GM23338 (cell line): ENCODE results near the gene PHF24.

Experiments
- EZH2 ChIP-seq: fragments of 200-600 bp; sonication (generic); IDR thresholded peaks from one replicate; pipeline ENCODE4 v1.8.0; 2017; ENCODE audit warnings: antibody characterized with exemption, mild to moderate bottlenecking, low read depth; ENCODE audit not compliant: unreplicated experiment
- TF ChIP-seq, protein P1 (sequence below), 2 experiments: fragments of 200-600 bp in 1 of 2; sonication (generic) in 1 of 2; conservative IDR thresholded peaks; 2 replicates each; pipeline versions ENCODE4 v1.5.1 to v1.6.1; 2016 to 2017; ENCODE audit warnings: antibody characterized with exemption in 2 of 2, low read depth in 2 of 2, mild to moderate bottlenecking in 2 of 2, moderate library complexity in 1 of 2
- TF ChIP-seq, protein P2 (sequence below): IDR thresholded peaks from one replicate; pipeline ENCODE4 v1.6.1; 2018; ENCODE audit warnings: antibody characterized with exemption; ENCODE audit not compliant: unreplicated experiment

DNA sequence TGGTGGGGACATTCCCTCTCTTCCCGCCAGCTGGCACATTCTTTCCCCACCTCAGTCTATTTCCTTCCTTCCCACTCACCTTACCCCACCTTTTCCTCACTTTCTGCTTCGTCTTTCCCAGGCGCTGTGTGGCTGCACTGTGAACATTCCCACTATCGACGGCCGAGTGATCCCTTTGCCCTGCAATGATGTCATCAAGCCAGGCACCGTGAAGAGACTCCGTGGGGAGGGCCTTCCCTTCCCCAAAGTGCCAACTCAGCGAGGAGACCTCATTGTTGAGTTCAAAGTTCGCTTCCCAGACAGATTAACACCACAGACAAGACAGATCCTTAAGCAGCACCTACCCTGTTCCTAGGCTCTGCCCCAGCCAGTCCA lies 38.8 kb downstream of the PHF24 start:
- TF ChIP-seq, protein P1, sequence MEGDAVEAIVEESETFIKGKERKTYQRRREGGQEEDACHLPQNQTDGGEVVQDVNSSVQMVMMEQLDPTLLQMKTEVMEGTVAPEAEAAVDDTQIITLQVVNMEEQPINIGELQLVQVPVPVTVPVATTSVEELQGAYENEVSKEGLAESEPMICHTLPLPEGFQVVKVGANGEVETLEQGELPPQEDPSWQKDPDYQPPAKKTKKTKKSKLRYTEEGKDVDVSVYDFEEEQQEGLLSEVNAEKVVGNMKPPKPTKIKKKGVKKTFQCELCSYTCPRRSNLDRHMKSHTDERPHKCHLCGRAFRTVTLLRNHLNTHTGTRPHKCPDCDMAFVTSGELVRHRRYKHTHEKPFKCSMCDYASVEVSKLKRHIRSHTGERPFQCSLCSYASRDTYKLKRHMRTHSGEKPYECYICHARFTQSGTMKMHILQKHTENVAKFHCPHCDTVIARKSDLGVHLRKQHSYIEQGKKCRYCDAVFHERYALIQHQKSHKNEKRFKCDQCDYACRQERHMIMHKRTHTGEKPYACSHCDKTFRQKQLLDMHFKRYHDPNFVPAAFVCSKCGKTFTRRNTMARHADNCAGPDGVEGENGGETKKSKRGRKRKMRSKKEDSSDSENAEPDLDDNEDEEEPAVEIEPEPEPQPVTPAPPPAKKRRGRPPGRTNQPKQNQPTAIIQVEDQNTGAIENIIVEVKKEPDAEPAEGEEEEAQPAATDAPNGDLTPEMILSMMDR (conservative IDR thresholded peaks at IDR 0.05; ENCODE audit: low read depth in 2 of 2): no peak
- TF ChIP-seq EZH2: no peak
- TF ChIP-seq, protein P2, sequence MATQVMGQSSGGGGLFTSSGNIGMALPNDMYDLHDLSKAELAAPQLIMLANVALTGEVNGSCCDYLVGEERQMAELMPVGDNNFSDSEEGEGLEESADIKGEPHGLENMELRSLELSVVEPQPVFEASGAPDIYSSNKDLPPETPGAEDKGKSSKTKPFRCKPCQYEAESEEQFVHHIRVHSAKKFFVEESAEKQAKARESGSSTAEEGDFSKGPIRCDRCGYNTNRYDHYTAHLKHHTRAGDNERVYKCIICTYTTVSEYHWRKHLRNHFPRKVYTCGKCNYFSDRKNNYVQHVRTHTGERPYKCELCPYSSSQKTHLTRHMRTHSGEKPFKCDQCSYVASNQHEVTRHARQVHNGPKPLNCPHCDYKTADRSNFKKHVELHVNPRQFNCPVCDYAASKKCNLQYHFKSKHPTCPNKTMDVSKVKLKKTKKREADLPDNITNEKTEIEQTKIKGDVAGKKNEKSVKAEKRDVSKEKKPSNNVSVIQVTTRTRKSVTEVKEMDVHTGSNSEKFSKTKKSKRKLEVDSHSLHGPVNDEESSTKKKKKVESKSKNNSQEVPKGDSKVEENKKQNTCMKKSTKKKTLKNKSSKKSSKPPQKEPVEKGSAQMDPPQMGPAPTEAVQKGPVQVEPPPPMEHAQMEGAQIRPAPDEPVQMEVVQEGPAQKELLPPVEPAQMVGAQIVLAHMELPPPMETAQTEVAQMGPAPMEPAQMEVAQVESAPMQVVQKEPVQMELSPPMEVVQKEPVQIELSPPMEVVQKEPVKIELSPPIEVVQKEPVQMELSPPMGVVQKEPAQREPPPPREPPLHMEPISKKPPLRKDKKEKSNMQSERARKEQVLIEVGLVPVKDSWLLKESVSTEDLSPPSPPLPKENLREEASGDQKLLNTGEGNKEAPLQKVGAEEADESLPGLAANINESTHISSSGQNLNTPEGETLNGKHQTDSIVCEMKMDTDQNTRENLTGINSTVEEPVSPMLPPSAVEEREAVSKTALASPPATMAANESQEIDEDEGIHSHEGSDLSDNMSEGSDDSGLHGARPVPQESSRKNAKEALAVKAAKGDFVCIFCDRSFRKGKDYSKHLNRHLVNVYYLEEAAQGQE: no peak
